Lower lobe of right lung (tissue), 2 donors: ENCODE results near the gene HMCES. TPM values are rescaled to one million over a fixed set of nuclear protein-coding genes. Genes with fewer than 3 reads are reported as not detected.
"Not testable (repeated sequence)": the region's sequence is repeated elsewhere in the genome, so short reads cannot be mapped to it uniquely, and the experiment has no call there.

Experiments used
- ATAC-seq, 2 donors: fragments of 200-7000 bp; cut with Tn5 transposase; one replicate each; pipeline ENCODE4 v1.9.1; 2020 to 2022; ENCODE audit warnings: mild to moderate bottlenecking in 2 of 2, moderate library complexity in 2 of 2
- DNase-seq: peaks from one replicate; pipeline ENCODE4 v3.0.0-alpha.2; 2020
- H3K27ac ChIP-seq: fragments of 200-600 bp; one replicate; pipeline ENCODE4 v1.8.0; 2022
- H3K27me3 ChIP-seq: fragments of 200-600 bp; one replicate; pipeline ENCODE4 v1.8.0; 2022; ENCODE audit warnings: low read depth
- H3K36me3 ChIP-seq: fragments of 200-600 bp; one replicate; pipeline ENCODE4 v1.8.0; 2022; ENCODE audit warnings: mild to moderate bottlenecking
- H3K4me1 ChIP-seq: fragments of 200-600 bp; one replicate; pipeline ENCODE4 v1.8.0; 2022
- H3K4me3 ChIP-seq: fragments of 200-600 bp; one replicate; pipeline ENCODE4 v1.8.0; 2022; ENCODE audit warnings: mild to moderate bottlenecking
- H3K9me3 ChIP-seq: fragments of 200-600 bp; one replicate; pipeline ENCODE4 v1.8.0; 2022
- intact Hi-C: fragments of 100-400 bp; cut with DNase I; formaldehyde crosslinking; loops from one replicate; pipeline ENCODE4 v1.11.0; 2022
- total RNA-seq: library from RNA; stranded (reverse); fragmentation: NEBNext Ultra II Directional; extraction: Animal tissue kit (Norgen Biotek cat#: 25700); gene quantifications from one replicate; pipeline ENCODE4 v1.2.1, GENCODE V29; 2021
- TF ChIP-seq, protein P1 (sequence below): fragments of 200-600 bp; IDR thresholded peaks from one replicate; pipeline ENCODE4 v1.8.0; 2022; ENCODE audit warnings: antibody characterized with exemption, mild to moderate bottlenecking
- donor health status: DM: no; HTN: yes; CAD: no; lungs with severe emphysema.

HMCES gene
- total RNA-seq, 1 donor from 2014 or later: 28.1 TPM

GRCh38 chr3:129348734-129349133 lies 70.1 kb downstream of the HMCES start:
- no peak for DNase-seq
- TF ChIP-seq, protein P1, sequence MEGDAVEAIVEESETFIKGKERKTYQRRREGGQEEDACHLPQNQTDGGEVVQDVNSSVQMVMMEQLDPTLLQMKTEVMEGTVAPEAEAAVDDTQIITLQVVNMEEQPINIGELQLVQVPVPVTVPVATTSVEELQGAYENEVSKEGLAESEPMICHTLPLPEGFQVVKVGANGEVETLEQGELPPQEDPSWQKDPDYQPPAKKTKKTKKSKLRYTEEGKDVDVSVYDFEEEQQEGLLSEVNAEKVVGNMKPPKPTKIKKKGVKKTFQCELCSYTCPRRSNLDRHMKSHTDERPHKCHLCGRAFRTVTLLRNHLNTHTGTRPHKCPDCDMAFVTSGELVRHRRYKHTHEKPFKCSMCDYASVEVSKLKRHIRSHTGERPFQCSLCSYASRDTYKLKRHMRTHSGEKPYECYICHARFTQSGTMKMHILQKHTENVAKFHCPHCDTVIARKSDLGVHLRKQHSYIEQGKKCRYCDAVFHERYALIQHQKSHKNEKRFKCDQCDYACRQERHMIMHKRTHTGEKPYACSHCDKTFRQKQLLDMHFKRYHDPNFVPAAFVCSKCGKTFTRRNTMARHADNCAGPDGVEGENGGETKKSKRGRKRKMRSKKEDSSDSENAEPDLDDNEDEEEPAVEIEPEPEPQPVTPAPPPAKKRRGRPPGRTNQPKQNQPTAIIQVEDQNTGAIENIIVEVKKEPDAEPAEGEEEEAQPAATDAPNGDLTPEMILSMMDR: no peak
- H3K9me3 ChIP-seq: no peaks in the 10 kb centered on the region
- H3K27me3 ChIP-seq: peaks cover 5% of the 10 kb centered on the region
- intact Hi-C loops: no loop called here
- H3K4me3 ChIP-seq: no peak overlapping the region
- ATAC-seq: peak in 1 of 2 donors; percentile 27
- H3K36me3 ChIP-seq: no peaks in the 10 kb centered on the region
- H3K4me1 ChIP-seq: peaks cover 24% of the 10 kb centered on the region
- no peak overlapping the region for H3K27ac ChIP-seq

DNA sequence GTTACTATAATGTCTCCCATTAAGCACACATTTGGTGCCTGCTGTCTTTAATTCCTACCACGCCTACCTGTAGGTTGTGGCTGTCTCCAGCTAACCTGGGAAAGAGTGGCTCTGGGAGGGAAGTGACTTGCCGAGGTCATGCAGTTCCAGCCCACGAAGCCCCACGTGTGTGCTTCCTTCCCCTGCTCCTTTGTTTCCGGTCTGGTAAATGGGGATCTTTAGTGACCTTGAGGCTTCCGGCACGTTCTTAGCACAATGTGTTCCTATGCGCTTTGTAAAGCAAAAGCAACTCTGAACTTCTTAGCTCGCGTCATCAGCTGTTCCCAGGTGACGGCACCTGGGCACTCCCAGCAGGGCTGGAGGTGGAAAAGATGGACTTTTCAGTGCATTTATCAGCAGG lies 70.5 kb downstream of the HMCES start:
- DNase-seq, H3K36me3 ChIP-seq, H3K4me3 ChIP-seq, H3K27me3 ChIP-seq, intact Hi-C loops, H3K27ac ChIP-seq, ATAC-seq, H3K9me3 ChIP-seq: not testable (repeated sequence)
- H3K4me1 ChIP-seq: peaks cover 20% of the 10 kb centered on the region

GRCh38 chr3:129349791-129350190 lies 71.1 kb downstream of the HMCES start:
- H3K4me3 ChIP-seq: no peak overlapping the region
- ATAC-seq: no peak
- H3K27ac ChIP-seq: no peak overlapping the region
- intact Hi-C loops: no loop called here
- TF ChIP-seq, protein P1: no peak
- H3K9me3 ChIP-seq: no peaks in the 10 kb centered on the region
- no peak for DNase-seq
- H3K27me3 ChIP-seq: peaks cover 1% of the 10 kb centered on the region
- H3K4me1 ChIP-seq: peaks cover 17% of the 10 kb centered on the region
- no peaks in the 10 kb centered on the region for H3K36me3 ChIP-seq

DNA sequence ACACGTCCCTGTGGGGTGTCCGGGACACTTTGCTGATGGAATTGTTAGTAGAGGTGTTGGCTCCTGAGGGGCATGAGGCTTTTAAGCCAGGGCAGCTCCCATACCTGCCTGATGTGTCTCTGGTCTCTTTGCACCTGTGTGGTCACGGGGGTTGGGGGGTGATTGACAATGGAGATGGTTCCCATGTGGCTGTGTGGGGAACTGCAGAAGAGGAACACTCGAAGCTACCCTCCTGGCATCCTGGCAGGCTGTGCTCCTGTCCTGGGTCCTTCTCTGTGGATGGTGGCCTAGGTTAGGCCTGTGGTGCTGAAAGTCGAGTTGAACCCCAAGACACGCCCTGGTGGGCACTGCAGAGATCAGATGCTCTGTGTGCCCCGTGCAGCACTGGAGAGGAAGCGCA lies 73.4 kb downstream of the HMCES start:
- no peak overlapping the region for H3K4me3 ChIP-seq
- H3K36me3 ChIP-seq: no peaks in the 10 kb centered on the region
- TF ChIP-seq, protein P1: no peak
- no peaks in the 10 kb centered on the region for H3K27me3 ChIP-seq
- H3K9me3 ChIP-seq: no peaks in the 10 kb centered on the region
- DNase-seq (no peak), ATAC-seq (peak in 1 of 2 donors; percentile 12)
- intact Hi-C loops: no loop called here
- peaks cover 13% of the 10 kb centered on the region for H3K4me1 ChIP-seq
- H3K27ac ChIP-seq: no peak overlapping the region

DNA sequence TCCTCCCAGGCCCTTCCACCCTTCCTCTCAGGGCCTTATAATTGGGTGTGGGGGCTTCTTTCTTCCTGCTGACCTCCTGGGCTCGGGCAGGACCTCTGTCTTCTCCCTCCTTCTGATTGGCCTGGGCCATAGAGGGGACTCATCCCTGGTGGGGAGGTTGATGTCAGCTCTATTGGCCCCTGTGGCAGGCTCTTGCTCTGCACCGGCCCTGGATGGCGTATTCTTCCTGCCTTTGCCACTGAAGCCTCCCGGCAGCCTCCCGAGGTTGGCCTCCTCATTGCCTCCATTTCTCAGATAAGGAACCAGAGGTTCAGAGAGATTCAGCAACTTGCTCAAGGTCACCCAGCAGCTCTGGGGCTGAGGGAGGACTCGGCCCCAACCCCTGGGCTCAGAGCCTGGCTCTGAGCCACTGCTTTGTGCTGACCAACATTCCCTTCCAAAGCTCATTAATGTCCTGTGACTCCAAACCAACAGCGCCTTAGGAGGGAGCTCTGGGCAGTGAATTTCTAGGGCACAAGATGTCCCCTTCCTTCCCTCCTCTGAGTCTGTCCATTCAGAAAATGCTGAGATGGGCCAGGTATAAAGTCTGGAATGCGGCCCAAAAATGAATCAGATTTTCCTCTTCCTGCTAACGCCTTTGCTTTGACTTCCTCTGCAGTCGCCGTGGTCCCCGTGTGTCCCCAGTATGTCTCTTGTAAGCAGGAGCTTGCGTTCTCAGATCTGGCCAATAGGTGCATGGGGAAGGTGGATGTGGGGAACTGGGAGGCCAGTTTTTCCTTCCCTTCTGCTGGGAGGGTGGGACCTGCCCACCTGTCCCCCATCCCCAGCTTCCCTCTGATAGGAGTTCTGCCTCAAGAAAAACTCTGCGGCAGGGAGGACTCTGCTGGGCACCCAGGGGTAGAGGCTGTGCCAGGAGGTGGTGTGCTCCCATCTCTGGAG lies 74.2 kb downstream of the HMCES start:
- Histone ChIP-seq H3K9me3 (no peaks in the 10 kb centered on the region), H3K27me3 (no peaks in the 10 kb centered on the region), H3K27ac (no peak overlapping the region), H3K4me1 (peaks cover 9% of the 10 kb centered on the region), H3K4me3 (no peak overlapping the region), H3K36me3 (no peaks in the 10 kb centered on the region)
- intact Hi-C loops: no loop called here
- ATAC-seq (no peak), DNase-seq (no peak)
- TF ChIP-seq, protein P1: no peak

- DNase-seq: no peak
- peaks cover 9% of the 10 kb centered on the region for H3K4me1 ChIP-seq
- no peaks in the 10 kb centered on the region for H3K9me3 ChIP-seq
- H3K4me3 ChIP-seq: no peak overlapping the region
- H3K27me3 ChIP-seq: no peaks in the 10 kb centered on the region
- H3K36me3 ChIP-seq: no peaks in the 10 kb centered on the region
- intact Hi-C loops: no loop called here
- no peak for ATAC-seq
- TF ChIP-seq, protein P1: no peak
- H3K27ac ChIP-seq: no peak overlapping the region
These were observed 74.9 kb downstream of the HMCES start for GRCh38 chr3:129353589-129353941.
